ENCODE measurements around the gene PEX7.
"Not testable (repeated sequence)": the region's sequence is repeated elsewhere in the genome, so short reads cannot be mapped to it uniquely, and the experiment has no call there.

GRCh38 chr6:136949957-136950356 lies 127.6 kb downstream of the PEX7 start:
- not testable (repeated sequence) for TF ChIP-seq YY1 (IDR thresholded peaks at IDR 0.05; ENCODE audit: insufficient read depth, insufficient read length); ZNF274 (IDR thresholded peaks at IDR 0.05; ENCODE audit: low read depth, low read length)

Measured in NT2/D1 (cell line).